Activated naive CD8-positive, alpha-beta T cell (primary cell): ENCODE results near the gene TRIM27.

Experiments used
- H3K27ac Mint-ChIP-seq: one replicate; pipeline ENCODE4 v1.8.0; 2021; ENCODE audit warnings: mixed read lengths
- H3K27me3 Mint-ChIP-seq: one replicate; pipeline ENCODE4 v1.8.0; 2021; ENCODE audit warnings: mixed read lengths
- H3K36me3 Mint-ChIP-seq: one replicate; pipeline ENCODE4 v1.8.0; 2021; ENCODE audit warnings: mixed read lengths
- H3K4me1 Mint-ChIP-seq: one replicate; pipeline ENCODE4 v1.8.0; 2021; ENCODE audit warnings: low read depth, mixed read lengths
- H3K4me3 Mint-ChIP-seq: one replicate; pipeline ENCODE4 v1.8.0; 2021; ENCODE audit warnings: mild to moderate bottlenecking, mixed read lengths
- H3K9me3 Mint-ChIP-seq: one replicate; pipeline ENCODE4 v1.8.0; 2021; ENCODE audit warnings: low read depth, mixed read lengths

Gene TRIM27

DNA sequence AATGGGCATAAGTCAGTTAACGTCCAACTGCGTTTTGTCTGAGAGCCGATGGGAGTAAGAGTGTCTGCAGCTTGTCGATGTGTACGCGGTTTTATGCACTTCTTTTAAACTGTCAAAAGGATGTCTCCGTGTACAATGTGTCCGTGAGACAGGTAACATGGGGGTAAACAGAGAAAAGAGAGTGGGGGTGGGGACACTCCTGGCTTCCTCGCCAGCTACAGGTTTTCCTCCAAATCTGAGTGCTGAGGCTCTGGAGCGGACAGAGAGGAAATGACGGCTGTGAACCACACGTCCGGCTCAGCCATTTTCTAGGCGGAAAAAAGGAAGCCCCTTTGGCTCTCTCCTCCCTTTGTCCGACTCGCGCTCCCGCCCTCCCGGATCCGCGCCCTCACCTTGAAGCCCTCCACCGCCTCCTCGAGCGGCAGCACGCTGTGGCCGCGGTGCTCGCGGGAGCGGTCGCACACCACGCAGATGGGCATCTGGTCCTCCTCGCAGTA lies 916 bp downstream of the TRIM27 start:
- Mint-ChIP-seq H3K9me3 (no peaks in the 10 kb centered on the region), H3K27me3 (no peaks in the 10 kb centered on the region), H3K4me1 (peaks cover 44% of the 10 kb centered on the region), H3K4me3 (peak overlapping the region; percentile 93), H3K36me3 (peaks cover 10% of the 10 kb centered on the region), H3K27ac (peak overlapping the region; percentile 88)

- Mint-ChIP-seq H3K27me3 (no peaks in the 10 kb centered on the region), H3K36me3 (peaks cover 10% of the 10 kb centered on the region), H3K27ac (peak overlapping the region; percentile 88), H3K4me1 (peaks cover 44% of the 10 kb centered on the region), H3K4me3 (peak overlapping the region; percentile 93), H3K9me3 (no peaks in the 10 kb centered on the region)
These were observed 1.6 kb downstream of the TRIM27 start for GRCh38 chr6:28922004-28922820.

DNA sequence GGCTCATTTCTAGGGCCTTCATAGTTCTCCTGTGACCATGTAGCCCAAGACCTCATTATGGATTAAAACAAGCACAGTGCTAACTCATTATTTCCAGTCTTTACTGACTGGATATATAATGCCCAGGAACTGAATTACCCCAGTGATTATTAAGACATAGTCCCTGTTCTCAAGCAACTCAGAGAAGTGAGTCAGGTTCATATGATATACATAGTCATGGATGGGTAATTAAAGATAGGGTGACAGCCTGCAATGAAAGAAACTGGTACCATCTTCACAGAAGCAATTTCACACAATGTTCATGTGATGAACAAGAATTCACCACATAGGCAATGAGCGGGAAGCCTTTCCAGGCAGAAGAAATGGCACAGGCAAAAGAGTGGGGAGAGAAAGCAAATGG lies 3.5 kb downstream of the TRIM27 start:
- peak overlapping the region; percentile 11 for H3K27ac Mint-ChIP-seq
- peaks cover 44% of the 10 kb centered on the region for H3K4me1 Mint-ChIP-seq
- peak overlapping the region; percentile 44 for H3K4me3 Mint-ChIP-seq
- H3K9me3 Mint-ChIP-seq, result no peaks in the 10 kb centered on the region
- peaks cover 10% of the 10 kb centered on the region for H3K36me3 Mint-ChIP-seq
- no peaks in the 10 kb centered on the region for H3K27me3 Mint-ChIP-seq

GRCh38 chr6:28914941-28915340 lies 8.8 kb downstream of the TRIM27 start:
- no peak overlapping the region for H3K4me3 Mint-ChIP-seq
- H3K36me3 Mint-ChIP-seq, result peaks cover 15% of the 10 kb centered on the region
- no peaks in the 10 kb centered on the region for H3K27me3 Mint-ChIP-seq
- no peaks in the 10 kb centered on the region for H3K9me3 Mint-ChIP-seq
- H3K4me1 Mint-ChIP-seq, result peaks cover 19% of the 10 kb centered on the region
- H3K27ac Mint-ChIP-seq, result no peak overlapping the region

DNA sequence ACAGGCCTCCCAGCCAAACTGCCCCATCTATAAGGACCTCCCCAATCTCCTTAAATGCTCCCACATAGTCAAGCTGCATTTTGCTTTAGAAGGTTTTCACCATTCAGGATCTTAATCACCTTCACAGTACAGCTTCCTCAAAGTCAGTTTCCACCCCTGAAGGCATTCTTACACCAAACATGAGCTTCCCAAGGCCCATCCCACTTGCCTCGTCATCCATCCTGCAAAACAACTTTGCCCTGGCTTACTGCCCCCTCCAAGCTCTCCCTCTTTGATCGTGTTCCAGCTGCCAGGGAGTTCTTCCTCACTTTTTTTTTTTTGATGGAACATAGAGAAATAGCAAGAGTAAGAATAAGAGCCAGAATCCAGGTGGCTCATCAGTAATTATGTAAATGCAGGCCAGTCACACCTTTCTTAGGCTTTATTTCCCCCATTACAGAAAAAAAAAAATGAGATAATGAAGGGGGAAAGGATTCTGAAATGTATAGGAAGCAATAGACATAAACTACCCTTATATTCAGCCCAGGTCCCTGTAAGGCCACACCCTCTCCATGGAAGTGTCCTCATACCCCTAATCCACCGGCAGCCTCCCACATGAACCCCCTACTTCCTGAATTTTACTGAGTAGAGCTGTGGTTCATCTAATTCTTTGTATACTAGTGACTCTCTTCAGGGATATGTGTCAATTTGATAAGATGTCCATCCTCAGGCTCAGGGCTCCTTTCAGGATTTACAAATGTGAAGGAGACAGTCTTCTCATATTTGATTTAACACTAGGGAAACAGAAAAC lies 12.7 kb downstream of the TRIM27 start:
- Mint-ChIP-seq H3K27me3 (no peaks in the 10 kb centered on the region), H3K4me1 (peaks cover 11% of the 10 kb centered on the region), H3K27ac (peak overlapping the region; percentile 46), H3K36me3 (peaks cover 18% of the 10 kb centered on the region), H3K9me3 (no peaks in the 10 kb centered on the region), H3K4me3 (no peak overlapping the region)

GRCh38 chr6:28907394-28907793 lies 16.4 kb downstream of the TRIM27 start:
- Mint-ChIP-seq H3K27me3 (no peaks in the 10 kb centered on the region), H3K4me3 (no peak overlapping the region), H3K36me3 (peaks cover 24% of the 10 kb centered on the region), H3K9me3 (no peaks in the 10 kb centered on the region), H3K4me1 (peaks cover 6% of the 10 kb centered on the region), H3K27ac (peak overlapping the region; percentile 10)

- Mint-ChIP-seq H3K4me3 (no peak overlapping the region), H3K27me3 (no peaks in the 10 kb centered on the region), H3K27ac (peak overlapping the region; percentile 42)
These were observed 17.1 kb downstream of the TRIM27 start for GRCh38 chr6:28906669-28907068.

DNA sequence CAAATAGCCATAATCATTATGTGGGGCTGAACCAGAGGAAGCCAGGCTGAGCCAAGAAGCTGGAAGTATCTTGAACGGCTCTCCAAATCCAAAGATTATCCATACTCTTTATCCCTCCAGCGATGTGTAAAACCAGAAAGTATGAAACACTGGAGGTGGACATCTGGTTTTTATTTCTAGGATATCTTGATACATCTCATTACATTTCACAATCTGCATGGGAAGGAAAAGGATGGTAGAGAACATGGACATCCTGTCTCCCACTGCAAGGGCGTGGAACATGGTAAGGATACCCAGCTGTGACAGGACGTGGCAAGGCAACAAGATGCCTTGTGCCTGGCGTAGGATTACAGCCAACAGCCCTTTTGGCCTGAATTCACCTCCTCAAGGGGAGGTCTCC lies 20.1 kb downstream of the TRIM27 start:
- Mint-ChIP-seq H3K27me3 (no peaks in the 10 kb centered on the region), H3K9me3 (no peaks in the 10 kb centered on the region), H3K4me3 (no peak overlapping the region), H3K36me3 (peaks cover 11% of the 10 kb centered on the region), H3K27ac (no peak overlapping the region), H3K4me1 (peaks cover 8% of the 10 kb centered on the region)

More at GRCh38 chr6:28906669-28907068, 17.1 kb downstream of the TRIM27 start:
- H3K9me3 Mint-ChIP-seq, result no peaks in the 10 kb centered on the region
- peaks cover 24% of the 10 kb centered on the region for H3K36me3 Mint-ChIP-seq
- peaks cover 6% of the 10 kb centered on the region for H3K4me1 Mint-ChIP-seq

DNA sequence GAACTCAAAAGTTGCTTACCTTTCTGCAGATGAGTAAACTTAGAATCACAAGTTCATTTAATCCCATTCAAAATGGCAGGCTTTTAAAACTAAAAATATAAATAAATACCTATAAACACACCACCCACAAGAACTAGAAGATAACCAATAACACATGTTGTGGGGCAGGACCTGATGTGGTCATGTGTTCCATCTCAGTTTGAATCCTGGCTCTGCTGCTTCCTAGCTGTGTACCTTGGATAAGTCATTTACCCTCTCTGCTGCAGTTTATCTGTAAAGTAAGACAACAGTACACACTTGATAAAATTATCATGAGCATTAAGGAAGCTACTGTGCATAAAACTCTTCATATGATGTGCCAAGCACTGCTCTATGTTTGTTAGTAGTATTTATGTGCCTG lies 22.0 kb downstream of the TRIM27 start:
- H3K4me1 Mint-ChIP-seq, result peaks cover 12% of the 10 kb centered on the region
- no peak overlapping the region for H3K27ac Mint-ChIP-seq
- no peaks in the 10 kb centered on the region for H3K27me3 Mint-ChIP-seq
- no peaks in the 10 kb centered on the region for H3K9me3 Mint-ChIP-seq
- H3K36me3 Mint-ChIP-seq, result peaks cover 8% of the 10 kb centered on the region
- no peak overlapping the region for H3K4me3 Mint-ChIP-seq

GRCh38 chr6:28900577-28901256 lies 23.1 kb downstream of the TRIM27 start:
- Mint-ChIP-seq H3K36me3 (peaks cover 8% of the 10 kb centered on the region), H3K27ac (no peak overlapping the region), H3K4me1 (peaks cover 13% of the 10 kb centered on the region), H3K9me3 (no peaks in the 10 kb centered on the region), H3K27me3 (no peaks in the 10 kb centered on the region), H3K4me3 (no peak overlapping the region)

GRCh38 chr6:28898710-28898965 lies 25.1 kb downstream of the TRIM27 start:
- peak overlapping the region; percentile 64 for H3K4me3 Mint-ChIP-seq
- no peaks in the 10 kb centered on the region for H3K27me3 Mint-ChIP-seq
- no peak overlapping the region for H3K27ac Mint-ChIP-seq
- H3K9me3 Mint-ChIP-seq, result no peaks in the 10 kb centered on the region
- peaks cover 2% of the 10 kb centered on the region for H3K36me3 Mint-ChIP-seq
- H3K4me1 Mint-ChIP-seq, result peaks cover 16% of the 10 kb centered on the region

DNA sequence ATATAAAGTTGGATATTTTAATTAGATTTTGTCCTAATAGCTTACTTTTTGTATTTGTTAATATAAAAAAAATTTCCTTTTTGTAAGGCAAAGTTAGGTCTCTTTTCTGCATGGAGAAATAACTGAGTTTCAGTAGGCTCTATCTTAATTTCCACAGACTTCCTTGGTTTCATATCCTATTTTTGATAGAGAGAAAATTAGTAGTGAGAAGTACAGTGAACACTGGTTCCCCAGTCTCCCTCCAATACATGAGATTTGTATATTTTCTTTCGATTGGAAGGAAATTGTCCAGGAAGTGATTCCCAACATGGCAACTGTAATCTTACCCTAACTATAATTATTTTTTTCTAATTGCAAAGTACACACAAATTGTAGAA lies 26.4 kb downstream of the TRIM27 start:
- peak overlapping the region; percentile 95 for H3K4me3 Mint-ChIP-seq

DNA sequence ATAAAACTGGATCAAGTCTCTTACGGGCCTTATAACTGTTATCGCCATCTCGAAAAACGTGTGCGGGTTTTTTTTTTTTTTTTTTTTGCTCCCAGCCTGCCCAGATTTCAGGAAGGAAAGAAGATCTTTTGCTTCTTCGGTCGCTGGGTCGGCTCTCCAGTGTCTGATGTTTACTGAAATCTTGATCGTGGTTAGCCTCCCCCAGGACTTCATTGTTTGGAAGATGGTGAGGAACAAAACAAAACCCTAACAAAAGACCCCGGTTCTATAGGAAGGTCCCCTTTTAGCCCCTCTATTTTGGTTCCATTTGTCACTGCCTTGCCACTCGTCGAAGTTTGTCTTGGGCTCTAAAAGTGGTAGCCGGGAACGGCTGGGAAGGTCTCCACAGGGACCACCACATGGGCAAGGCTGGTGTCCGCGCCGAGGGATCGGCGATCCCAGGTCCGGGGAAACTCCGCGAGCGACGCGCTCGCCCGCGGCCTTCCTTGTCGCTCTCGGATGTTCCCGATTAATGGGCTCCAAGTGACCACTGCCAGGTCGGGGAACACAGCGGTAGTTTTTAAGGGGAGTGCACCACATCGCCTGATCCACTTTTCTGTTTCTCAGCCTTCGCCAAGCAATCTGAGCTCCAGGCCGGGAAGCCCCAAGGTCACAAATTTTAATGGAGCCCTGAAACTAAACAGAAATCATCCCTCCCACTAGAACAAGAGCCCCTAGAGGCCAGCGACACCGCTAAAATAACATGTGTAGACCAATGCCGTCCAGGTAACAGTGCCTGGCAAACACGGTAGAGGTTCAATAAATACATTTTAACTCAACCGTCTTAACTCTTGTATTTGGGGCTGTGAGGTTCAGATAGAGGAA lies 27.0 kb downstream of the TRIM27 start:
- H3K36me3 Mint-ChIP-seq, result no peaks in the 10 kb centered on the region
- no peaks in the 10 kb centered on the region for H3K27me3 Mint-ChIP-seq
- H3K4me3 Mint-ChIP-seq, result peak overlapping the region; percentile 95
- peak overlapping the region; percentile 97 for H3K27ac Mint-ChIP-seq
- peaks cover 16% of the 10 kb centered on the region for H3K4me1 Mint-ChIP-seq
- no peaks in the 10 kb centered on the region for H3K9me3 Mint-ChIP-seq

More for the DNA sequence above, 26.4 kb downstream of the TRIM27 start:
- no peaks in the 10 kb centered on the region for H3K27me3 Mint-ChIP-seq
- no peaks in the 10 kb centered on the region for H3K36me3 Mint-ChIP-seq
- peaks cover 16% of the 10 kb centered on the region for H3K4me1 Mint-ChIP-seq
- H3K27ac Mint-ChIP-seq, result peak overlapping the region; percentile 97
- no peaks in the 10 kb centered on the region for H3K9me3 Mint-ChIP-seq

DNA sequence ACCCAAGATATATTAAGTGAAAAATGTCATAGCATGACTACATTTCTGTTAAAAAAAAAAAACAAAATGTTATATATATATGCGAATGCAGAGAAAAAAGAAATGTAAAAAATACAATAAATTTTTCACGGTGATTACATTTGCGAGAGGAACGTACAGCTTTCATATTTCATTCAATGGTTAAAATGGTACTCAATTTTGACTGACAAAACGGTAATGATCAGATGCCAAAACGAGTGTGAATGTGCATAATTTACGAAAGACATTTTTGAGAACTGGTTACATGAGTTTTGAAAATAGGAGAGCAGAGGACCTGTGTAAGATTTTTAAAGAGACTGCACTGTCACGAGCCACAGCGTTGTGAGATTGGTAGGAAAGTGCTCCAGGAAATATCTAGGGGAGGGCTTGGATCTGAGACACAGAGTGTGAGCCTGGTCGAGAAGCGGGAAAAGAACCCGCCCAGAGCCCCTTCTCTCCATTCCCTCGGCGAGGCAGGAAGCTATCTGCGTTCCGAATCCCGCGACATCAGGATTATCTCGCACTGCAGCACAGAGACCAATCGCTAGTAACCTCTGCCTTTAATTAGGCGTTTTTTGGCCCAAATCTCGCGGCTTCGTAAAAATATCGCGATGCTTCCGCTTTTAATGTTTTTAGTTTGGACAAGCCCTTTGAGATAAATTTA lies 28.5 kb downstream of the TRIM27 start:
- peaks cover 16% of the 10 kb centered on the region for H3K4me1 Mint-ChIP-seq
- H3K4me3 Mint-ChIP-seq, result peak overlapping the region; percentile 95
- H3K27ac Mint-ChIP-seq, result peak overlapping the region; percentile 97
- H3K9me3 Mint-ChIP-seq, result no peaks in the 10 kb centered on the region
- no peaks in the 10 kb centered on the region for H3K36me3 Mint-ChIP-seq
- no peaks in the 10 kb centered on the region for H3K27me3 Mint-ChIP-seq
